ENCODE measurements around the gene CYBA. TPM values are rescaled to one million over a fixed set of nuclear protein-coding genes. Genes with fewer than 3 reads are reported as not detected.

The CYBA gene
- total RNA-seq, 3 donors from 2014 or later = 138 to 194 (median 180) TPM

GRCh38 chr16:88690341-88691128 lies 39.7 kb upstream of the CYBA start:
- H3K4me3 ChIP-seq = no peak overlapping the region
- TF ChIP-seq POLR2A (IDR thresholded peaks at IDR 0.05) (no peak), CTCF (IDR thresholded peaks at IDR 0.05) (no peak), POLR2AphosphoS5 (IDR thresholded peaks at IDR 0.05) (no peak)
- peaks cover 5 to 8% of the 10 kb centered on the region in 2 donors for H3K4me1 ChIP-seq
- intact Hi-C loops (cut with DNase I; ENCODE audit: low total_unique reads) = no loop called here
- peaks cover 0 to 13% of the 10 kb centered on the region in 2 donors for H3K27me3 ChIP-seq
- H3K27ac ChIP-seq = no peak overlapping the region
- no peaks in the 10 kb centered on the region for H3K9me3 ChIP-seq
- no peak for DNase-seq (ENCODE audit: low spot score in 2 of 2)
- H3K36me3 ChIP-seq = no peaks in the 10 kb centered on the region

GRCh38 chr16:88688013-88688778 lies 37.3 kb upstream of the CYBA start:
- Histone ChIP-seq H3K4me3 (no peak overlapping the region), H3K4me1 (peaks cover 6 to 8% of the 10 kb centered on the region in 2 donors), H3K27ac (no peak overlapping the region), H3K9me3 (no peaks in the 10 kb centered on the region), H3K27me3 (peaks cover 0 to 17% of the 10 kb centered on the region in 2 donors), H3K36me3 (no peaks in the 10 kb centered on the region)
- DNase-seq (ENCODE audit: low spot score in 2 of 2) = no peak
- TF ChIP-seq CTCF (IDR thresholded peaks at IDR 0.05) (no peak), POLR2AphosphoS5 (IDR thresholded peaks at IDR 0.05) (no peak), POLR2A (IDR thresholded peaks at IDR 0.05) (no peak)
- intact Hi-C loops (cut with DNase I; ENCODE audit: low total_unique reads) = no loop called here

GRCh38 chr16:88687676-88688012 lies 36.8 kb upstream of the CYBA start:
- no peak for DNase-seq (ENCODE audit: low spot score in 2 of 2)
- intact Hi-C loops (cut with DNase I; ENCODE audit: low total_unique reads) = no loop called here
- H3K9me3 ChIP-seq = no peaks in the 10 kb centered on the region
- no peak overlapping the region for H3K27ac ChIP-seq
- H3K4me3 ChIP-seq = no peak overlapping the region
- H3K27me3 ChIP-seq = peaks cover 0 to 17% of the 10 kb centered on the region in 2 donors
- H3K36me3 ChIP-seq = no peaks in the 10 kb centered on the region
- peaks cover 6 to 8% of the 10 kb centered on the region in 2 donors for H3K4me1 ChIP-seq
- TF ChIP-seq POLR2A (IDR thresholded peaks at IDR 0.05) (no peak), CTCF (IDR thresholded peaks at IDR 0.05) (no peak), POLR2AphosphoS5 (IDR thresholded peaks at IDR 0.05) (no peak)

- Histone ChIP-seq H3K4me1 (peaks cover 6 to 8% of the 10 kb centered on the region in 2 donors), H3K4me3 (no peak overlapping the region), H3K27me3 (peaks cover 0 to 18% of the 10 kb centered on the region in 2 donors), H3K36me3 (no peaks in the 10 kb centered on the region), H3K27ac (no peak overlapping the region), H3K9me3 (no peaks in the 10 kb centered on the region)
- DNase-seq (ENCODE audit: low spot score in 2 of 2) = no peak
- TF ChIP-seq POLR2AphosphoS5 (IDR thresholded peaks at IDR 0.05) (no peak), CTCF (IDR thresholded peaks at IDR 0.05) (no peak), POLR2A (IDR thresholded peaks at IDR 0.05) (no peak)
- intact Hi-C loops (cut with DNase I; ENCODE audit: low total_unique reads) = no loop called here
Measured at GRCh38 chr16:88687254-88687576, 36.4 kb upstream of the CYBA start.

All from breast epithelium (tissue), 4 donors.